BE2C (cell line): Measurements from ENCODE around the gene PHLDA1.

Experiments used
- DNase-seq: peaks from one replicate; pipeline ENCODE4 v3.0.0-alpha.2; 2020
- H3K27me3 ChIP-seq: fragments of 250-450 bp; sonication (Bioruptor Pico); 2 replicates; pipeline ENCODE4 v1.5.1; 2020; ENCODE audit warnings: mild to moderate bottlenecking
- H3K36me3 ChIP-seq: fragments of 250-450 bp; sonication (Bioruptor Pico); 2 replicates; pipeline ENCODE4 v1.5.1; 2020; ENCODE audit warnings: mild to moderate bottlenecking
- H3K4me1 ChIP-seq: fragments of 250-450 bp; sonication (Bioruptor Pico); 2 replicates; pipeline ENCODE4 v1.5.1; 2020
- H3K4me3 ChIP-seq: 2 replicates; pipeline ENCODE4 v1.5.1; 2011; ENCODE audit warnings: low read depth, low read length
- H3K9me3 ChIP-seq: fragments of 250-450 bp; sonication (Bioruptor Pico); 2 replicates; pipeline ENCODE4 v1.5.1; 2020
- TF ChIP-seq, protein P1 (sequence below): IDR thresholded peaks from 2 replicates; pipeline ENCODE4 v1.5.1; 2012; ENCODE audit warnings: mild to moderate bottlenecking, low read depth, low read length

Gene PHLDA1

DNA sequence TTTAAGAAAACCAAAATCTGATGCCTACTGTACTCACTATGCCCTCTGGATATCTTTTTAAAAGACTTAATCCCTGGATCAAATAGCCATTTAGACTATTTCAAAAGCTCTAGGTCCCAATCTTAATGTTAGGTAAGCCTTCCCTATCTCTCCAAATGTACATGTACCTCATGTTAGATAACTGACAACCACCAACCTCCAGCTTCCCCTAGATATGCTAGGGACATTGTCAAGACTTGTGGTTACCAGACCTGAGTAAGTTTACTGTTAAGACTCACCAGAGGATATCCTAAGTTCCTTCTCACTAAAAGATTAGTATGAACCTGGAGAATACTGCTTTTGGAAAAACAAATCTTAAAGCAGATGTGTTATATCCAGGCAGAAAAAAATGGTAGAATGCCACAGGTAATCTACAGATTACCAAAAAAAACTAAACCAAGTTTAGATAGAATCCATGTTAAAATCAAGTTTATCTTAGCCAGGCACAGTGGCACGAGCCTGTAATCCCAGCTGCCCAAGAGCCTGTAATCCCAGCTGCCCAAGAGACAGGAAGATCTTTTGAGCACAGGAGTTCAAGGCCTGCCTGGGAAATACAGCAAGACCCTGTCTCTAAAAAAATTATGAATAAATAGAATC, 43.2 kb upstream of the PHLDA1 start:
- TF ChIP-seq, protein P1, sequence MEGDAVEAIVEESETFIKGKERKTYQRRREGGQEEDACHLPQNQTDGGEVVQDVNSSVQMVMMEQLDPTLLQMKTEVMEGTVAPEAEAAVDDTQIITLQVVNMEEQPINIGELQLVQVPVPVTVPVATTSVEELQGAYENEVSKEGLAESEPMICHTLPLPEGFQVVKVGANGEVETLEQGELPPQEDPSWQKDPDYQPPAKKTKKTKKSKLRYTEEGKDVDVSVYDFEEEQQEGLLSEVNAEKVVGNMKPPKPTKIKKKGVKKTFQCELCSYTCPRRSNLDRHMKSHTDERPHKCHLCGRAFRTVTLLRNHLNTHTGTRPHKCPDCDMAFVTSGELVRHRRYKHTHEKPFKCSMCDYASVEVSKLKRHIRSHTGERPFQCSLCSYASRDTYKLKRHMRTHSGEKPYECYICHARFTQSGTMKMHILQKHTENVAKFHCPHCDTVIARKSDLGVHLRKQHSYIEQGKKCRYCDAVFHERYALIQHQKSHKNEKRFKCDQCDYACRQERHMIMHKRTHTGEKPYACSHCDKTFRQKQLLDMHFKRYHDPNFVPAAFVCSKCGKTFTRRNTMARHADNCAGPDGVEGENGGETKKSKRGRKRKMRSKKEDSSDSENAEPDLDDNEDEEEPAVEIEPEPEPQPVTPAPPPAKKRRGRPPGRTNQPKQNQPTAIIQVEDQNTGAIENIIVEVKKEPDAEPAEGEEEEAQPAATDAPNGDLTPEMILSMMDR, result no peak
- H3K4me3 ChIP-seq, result no peak overlapping the region
- DNase-seq, result no peak
- H3K27me3 ChIP-seq, result no peaks in the 10 kb centered on the region
- peaks cover 13% of the 10 kb centered on the region for H3K4me1 ChIP-seq
- no peaks in the 10 kb centered on the region for H3K9me3 ChIP-seq
- peaks cover 46% of the 10 kb centered on the region for H3K36me3 ChIP-seq

DNA sequence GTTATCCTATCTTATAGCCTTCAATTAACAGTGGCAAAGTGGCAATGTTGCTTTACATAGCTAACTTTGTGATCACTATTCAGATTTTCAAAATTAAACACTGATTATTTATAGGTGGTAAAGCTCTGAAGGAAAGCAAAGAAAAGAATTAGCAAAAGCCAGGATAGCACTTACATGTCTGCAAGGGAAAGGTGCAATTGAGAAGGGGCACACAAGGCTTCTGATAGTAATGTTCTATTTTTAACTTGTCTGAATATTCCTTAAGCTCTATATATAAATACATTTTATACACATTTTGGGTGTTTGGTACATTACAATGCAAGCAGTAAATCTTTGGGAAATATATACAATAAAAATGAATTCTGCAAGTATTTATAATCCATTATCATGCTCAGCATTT, 42.0 kb upstream of the PHLDA1 start:
- Histone ChIP-seq H3K4me1 (peaks cover 13% of the 10 kb centered on the region), H3K36me3 (peaks cover 50% of the 10 kb centered on the region), H3K4me3 (no peak overlapping the region), H3K27me3 (no peaks in the 10 kb centered on the region), H3K9me3 (no peaks in the 10 kb centered on the region)
- TF ChIP-seq, protein P1, result no peak
- no peak for DNase-seq

DNA sequence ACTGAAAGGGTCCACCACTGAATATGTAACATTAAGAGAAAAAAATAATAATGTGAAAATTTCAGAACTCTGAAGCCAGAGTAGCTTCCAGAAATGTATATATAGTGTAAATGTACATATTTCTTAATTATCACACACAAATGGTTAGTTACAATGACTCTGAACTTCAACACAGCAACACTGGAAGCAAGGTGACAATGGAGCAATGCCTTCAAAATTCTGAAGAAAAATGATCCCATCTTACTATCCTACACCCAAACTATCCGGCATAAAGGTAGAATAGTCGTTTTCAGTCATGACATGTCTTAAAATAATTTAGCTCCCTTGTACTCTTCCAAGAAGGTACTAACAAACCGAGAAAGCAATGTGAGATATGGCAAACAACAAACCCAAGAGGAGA, 41.0 kb upstream of the PHLDA1 start:
- Histone ChIP-seq H3K4me3 (no peak overlapping the region), H3K36me3 (peaks cover 59% of the 10 kb centered on the region), H3K4me1 (peaks cover 13% of the 10 kb centered on the region), H3K27me3 (no peaks in the 10 kb centered on the region), H3K9me3 (no peaks in the 10 kb centered on the region)
- TF ChIP-seq, protein P1, result no peak
- DNase-seq, result no peak

DNA sequence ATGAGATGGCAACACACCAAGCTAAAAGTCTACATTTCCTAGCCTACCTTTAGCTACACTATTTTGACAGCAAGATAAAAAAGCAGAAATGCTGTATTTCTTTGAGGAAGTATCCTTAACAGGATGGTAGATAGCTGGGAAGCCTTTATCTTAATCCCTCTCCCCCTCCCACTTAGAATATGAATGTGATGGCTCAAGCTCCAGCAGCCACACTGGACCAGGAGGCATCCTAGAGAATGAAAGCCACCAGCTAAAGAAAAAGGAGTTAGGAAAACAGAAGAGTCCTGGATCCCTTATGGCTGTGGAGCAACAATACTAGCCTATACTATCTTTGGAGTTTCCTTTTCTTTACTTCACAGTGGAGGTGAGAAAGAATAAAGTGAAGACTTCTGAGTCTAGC, 37.8 kb upstream of the PHLDA1 start:
- no peak for DNase-seq
- Histone ChIP-seq H3K36me3 (peaks cover 84% of the 10 kb centered on the region), H3K9me3 (no peaks in the 10 kb centered on the region), H3K4me3 (no peak overlapping the region), H3K4me1 (peaks cover 13% of the 10 kb centered on the region), H3K27me3 (no peaks in the 10 kb centered on the region)
- TF ChIP-seq, protein P1, result no peak

DNA sequence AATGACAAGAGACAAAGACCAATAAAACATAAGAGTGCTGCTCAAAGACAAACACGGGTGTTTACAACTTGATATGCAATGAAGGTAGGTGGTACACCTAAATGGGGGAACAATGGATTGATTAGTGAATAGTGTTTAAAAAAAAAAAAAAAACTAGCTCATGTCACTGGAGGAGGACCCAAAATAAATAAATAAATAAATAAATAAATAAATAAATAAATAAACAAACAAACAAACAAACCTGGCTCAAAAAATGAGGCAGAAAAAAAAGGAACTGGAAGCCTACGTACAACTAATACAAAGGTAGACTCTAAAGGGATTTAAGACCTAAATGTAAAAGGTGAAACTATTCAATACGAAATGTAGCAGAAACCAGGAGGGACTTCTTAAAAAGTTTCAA, 34.3 kb upstream of the PHLDA1 start:
- Histone ChIP-seq H3K27me3 (no peaks in the 10 kb centered on the region), H3K9me3 (no peaks in the 10 kb centered on the region), H3K36me3 (peaks cover 94% of the 10 kb centered on the region), H3K4me1 (peaks cover 3% of the 10 kb centered on the region), H3K4me3 (no peak overlapping the region)
- no peak for DNase-seq
- TF ChIP-seq, protein P1, result no peak

DNA sequence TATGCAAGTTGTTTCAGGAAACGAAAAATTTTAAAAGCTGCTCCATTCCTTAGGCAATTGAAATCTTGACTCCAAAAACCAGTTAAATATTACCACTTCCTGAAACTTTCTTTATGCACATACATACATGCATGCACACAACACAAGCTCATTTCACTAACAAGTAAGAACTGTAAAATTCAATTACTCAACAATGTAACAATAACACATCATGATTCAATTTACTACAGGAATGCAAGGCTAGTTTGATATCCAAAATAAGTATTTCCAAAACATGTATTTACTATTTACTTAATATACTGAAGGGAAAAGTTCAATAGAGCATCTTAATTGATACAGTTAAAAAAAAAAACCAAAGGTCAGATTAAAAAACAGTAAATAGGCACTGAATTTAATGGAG, 33.3 kb upstream of the PHLDA1 start:
- Histone ChIP-seq H3K27me3 (no peaks in the 10 kb centered on the region), H3K9me3 (no peaks in the 10 kb centered on the region), H3K36me3 (peaks cover 93% of the 10 kb centered on the region), H3K4me3 (no peak overlapping the region), H3K4me1 (no peaks in the 10 kb centered on the region; the same call in 1 of the 2 replicates)
- no peak for DNase-seq
- TF ChIP-seq, protein P1, result no peak
